GM18502 (cell line): ENCODE measurements around the gene SIGLEC9.
"Not testable (repeated sequence)": the region's sequence is repeated elsewhere in the genome, so short reads cannot be mapped to it uniquely, and the experiment has no call there.

Experiments
- ATAC-seq: cut with Tn5 transposase; IDR thresholded peaks from one replicate; pipeline ENCODE4 v1.9.1; 2021; ENCODE audit warnings: mild to moderate bottlenecking; ENCODE audit not compliant: unreplicated experiment, poor library complexity

The SIGLEC9 gene

GRCh38 chr19:51169283-51169918 lies 44.7 kb downstream of the SIGLEC9 start:
- ATAC-seq, result not testable (repeated sequence)

GRCh38 chr19:51172223-51172622 lies 47.5 kb downstream of the SIGLEC9 start:
- no peak for ATAC-seq

- no peak for ATAC-seq
Observed at GRCh38 chr19:51173681-51174080, 49.0 kb downstream of the SIGLEC9 start.

- ATAC-seq, result no peak
Observed at GRCh38 chr19:51179256-51179655, 54.5 kb downstream of the SIGLEC9 start.
